HG02642 (cell line): Measurements from ENCODE around the gene ECHDC3.
"Not testable (repeated sequence)": the region's sequence is repeated elsewhere in the genome, so short reads cannot be mapped to it uniquely, and the experiment has no call there.

Experiments used
- ATAC-seq: cut with Tn5 transposase; IDR thresholded peaks from one replicate; pipeline ENCODE4 v1.9.1; 2021; ENCODE audit warnings: mild to moderate bottlenecking; ENCODE audit not compliant: unreplicated experiment, poor library complexity

ECHDC3 gene

GRCh38 chr10:11715815-11716494 lies 26.2 kb upstream of the ECHDC3 start:
- no peak for ATAC-seq

GRCh38 chr10:11716686-11717085 lies 25.5 kb upstream of the ECHDC3 start:
- no peak for ATAC-seq

DNA sequence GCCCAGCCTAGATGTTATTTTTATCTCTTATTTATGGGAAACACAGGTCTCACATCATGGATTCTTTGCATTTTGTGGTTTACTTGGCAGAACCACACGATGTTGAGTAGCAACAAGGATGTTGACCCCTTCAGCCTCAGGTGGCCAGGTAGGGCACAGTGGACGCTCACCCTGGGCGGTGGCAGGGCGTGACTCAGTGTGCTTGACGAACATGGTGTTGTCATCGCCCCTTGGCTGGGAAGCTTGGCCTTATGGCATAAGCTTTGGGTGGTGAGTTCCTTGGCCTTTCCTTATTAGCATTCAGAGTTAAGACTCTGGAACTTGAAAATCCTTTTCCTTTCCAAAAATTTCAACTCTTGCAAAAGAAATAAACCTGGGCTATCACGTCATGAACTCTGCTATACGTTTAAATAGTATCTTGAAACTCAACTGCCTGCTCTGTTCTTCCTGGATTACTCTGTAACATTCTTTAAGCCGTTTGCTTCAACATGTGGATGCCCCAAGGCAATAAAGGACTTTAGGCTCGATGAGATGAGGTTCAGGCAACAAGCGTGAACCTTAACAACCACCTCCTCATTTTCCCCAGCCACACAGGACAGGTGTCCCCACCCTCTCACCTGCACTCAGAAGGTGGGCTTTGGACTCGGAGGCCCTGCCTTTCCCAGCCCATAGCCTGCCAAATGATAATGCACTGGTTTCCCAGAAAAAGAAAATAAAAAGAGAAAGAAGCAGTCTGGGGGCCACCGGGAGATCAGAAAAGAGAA lies 22.5 kb upstream of the ECHDC3 start:
- no peak for ATAC-seq

DNA sequence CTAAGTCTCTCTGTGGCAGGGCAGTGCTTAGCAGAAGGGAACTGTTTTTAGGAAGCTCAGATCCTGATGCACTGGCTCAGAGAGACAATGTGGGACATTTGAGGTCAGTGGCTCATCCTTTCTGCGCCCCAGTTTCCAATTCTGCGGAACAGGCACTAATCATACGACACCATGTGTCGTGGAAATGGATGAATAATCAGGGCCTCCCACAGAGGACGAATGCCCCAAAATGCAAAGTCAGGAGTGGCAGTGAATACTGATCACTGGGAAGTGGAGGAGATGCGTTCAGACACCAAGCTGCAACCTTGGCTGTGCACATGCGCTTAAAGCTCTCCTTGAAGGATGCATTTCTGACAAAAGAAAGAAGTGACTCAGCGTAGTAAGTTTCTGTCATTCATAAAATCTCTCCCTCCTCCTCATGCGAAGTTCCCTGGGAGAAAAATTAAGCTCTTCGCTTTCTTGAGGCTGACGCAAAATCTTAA lies 21.9 kb upstream of the ECHDC3 start:
- no peak for ATAC-seq

- ATAC-seq = no peak
Measured at GRCh38 chr10:11721806-11722205, 20.4 kb upstream of the ECHDC3 start.

DNA sequence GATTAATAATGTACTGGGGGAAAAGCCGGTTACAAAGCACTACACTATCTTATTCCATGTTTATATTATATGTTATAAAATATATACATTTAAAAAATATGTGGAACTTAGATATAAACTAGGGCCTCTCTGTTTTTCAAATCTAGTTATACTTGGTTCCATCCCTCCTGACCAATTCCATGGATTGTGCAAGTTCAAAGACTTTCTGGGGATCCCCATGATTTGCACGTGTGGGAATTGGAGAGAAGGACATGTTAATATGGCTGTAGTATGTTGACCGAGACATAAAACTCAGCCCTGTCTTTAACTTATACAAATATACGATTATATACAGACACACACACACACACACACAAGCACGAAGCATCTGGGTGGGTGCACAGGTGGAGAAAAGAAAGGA lies 18.8 kb upstream of the ECHDC3 start:
- no peak for ATAC-seq

GRCh38 chr10:11724938-11725776 lies 17.0 kb upstream of the ECHDC3 start:
- ATAC-seq = no peak

- no peak for ATAC-seq
Measured at GRCh38 chr10:11725912-11726311, 16.3 kb upstream of the ECHDC3 start.

DNA sequence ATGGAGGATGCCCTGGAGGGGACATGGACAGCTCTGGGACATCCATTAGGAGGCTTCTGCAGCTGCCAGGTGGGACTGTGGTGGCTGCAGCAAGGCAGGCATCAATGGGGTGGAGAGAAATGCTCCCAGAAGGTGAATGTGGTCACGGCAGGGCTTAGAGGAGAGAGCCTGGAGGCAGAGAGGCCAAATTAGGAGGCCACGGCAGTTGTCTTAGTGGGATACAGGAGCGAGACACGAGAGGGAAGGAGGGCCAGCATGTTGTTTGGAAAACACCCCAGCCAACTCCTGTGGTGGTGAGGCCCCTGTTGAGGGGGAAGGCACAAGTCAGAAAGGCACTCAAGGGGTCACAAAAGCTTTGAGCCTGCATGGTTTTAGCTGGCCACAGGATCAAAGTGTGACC lies 14.6 kb upstream of the ECHDC3 start:
- ATAC-seq = no peak

GRCh38 chr10:11728353-11728752 lies 13.8 kb upstream of the ECHDC3 start:
- no peak for ATAC-seq

DNA sequence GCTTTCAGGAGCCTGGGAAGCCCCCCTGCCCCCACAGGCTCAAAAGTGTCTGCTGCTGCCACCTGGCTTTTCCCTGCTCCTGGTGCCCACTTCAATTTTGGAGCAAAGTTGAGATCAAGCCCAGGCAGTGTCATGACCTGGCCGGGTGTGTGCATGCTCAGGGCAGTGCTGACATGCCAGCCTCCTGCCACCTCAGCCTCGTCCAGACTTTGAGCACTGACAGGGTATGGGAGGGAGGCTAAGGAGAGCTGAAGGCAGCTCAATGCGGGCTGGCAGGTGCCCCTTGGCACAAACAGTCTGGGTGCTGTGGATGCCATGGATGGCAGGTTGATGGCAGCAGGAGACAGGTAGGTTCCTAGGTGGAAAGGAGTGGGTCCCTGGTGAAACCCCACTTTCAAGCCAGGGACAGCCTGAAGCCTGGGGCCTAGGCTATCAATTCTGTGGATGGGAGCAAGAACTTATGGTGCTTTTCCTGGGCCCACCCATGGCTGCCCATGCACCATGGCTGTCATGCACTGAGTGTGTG lies 12.3 kb upstream of the ECHDC3 start:
- ATAC-seq = no peak

GRCh38 chr10:11730779-11731178 lies 11.4 kb upstream of the ECHDC3 start:
- ATAC-seq = no peak

GRCh38 chr10:11736767-11737166 lies 5.4 kb upstream of the ECHDC3 start:
- not testable (repeated sequence) for ATAC-seq

DNA sequence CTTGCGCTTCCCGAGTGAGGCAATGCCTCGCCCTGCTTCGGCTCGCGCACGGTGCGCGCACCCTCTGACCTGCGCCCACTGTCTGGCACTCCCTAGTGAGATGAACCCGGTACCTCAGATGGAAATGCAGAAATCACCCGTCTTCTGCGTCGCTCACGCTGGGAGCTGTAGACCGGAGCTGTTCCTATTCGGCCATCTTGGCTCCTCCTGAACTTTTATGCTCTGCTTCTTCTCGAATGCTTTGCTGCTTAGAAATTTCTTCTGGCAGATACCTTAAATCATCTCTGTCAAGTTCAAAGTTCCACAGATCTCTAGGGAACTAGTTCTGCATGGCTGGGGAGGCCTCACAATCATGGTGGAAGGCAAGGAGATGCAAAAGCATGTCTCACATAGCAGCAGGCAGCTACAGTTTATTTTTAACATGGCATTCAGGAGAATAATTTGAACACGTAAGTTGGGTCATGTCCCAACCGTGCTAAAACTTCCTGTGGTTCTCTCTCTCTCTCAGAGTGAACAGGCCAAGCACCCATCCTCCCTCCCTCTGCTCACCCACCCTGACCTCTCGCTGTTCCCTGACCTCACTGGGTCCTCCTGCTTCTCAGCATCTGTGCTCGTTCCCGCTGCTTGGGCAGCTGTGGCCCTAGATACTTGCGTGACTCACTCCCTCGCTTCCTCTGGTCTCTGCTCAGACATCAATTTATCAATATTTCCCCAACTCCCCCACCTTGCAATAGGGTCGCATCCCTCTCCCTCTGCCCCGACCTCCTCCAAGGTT lies 4.7 kb upstream of the ECHDC3 start:
- not testable (repeated sequence) for ATAC-seq

DNA sequence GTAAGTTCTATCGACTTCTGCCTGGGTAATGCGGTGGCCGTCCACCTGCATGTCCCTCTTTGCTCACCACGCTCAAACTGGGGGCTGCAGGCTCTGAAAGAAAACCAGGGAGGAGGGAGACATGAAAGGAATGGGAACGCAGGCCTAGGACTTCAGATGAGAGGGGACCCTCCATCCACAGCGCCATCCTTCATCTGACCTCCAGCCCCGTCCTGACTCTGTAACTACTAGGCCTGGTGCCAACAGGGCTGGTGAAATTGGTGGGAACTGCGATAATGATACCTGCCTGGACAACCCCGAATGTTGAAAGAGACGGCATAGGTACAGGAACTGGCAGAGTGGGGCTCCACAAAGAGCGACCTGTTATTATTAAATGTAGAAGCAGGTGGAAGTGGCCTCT lies 1.3 kb upstream of the ECHDC3 start:
- no peak for ATAC-seq

- ATAC-seq = no peak
Measured at GRCh38 chr10:11741608-11742007, 574 bp upstream of the ECHDC3 start.

DNA sequence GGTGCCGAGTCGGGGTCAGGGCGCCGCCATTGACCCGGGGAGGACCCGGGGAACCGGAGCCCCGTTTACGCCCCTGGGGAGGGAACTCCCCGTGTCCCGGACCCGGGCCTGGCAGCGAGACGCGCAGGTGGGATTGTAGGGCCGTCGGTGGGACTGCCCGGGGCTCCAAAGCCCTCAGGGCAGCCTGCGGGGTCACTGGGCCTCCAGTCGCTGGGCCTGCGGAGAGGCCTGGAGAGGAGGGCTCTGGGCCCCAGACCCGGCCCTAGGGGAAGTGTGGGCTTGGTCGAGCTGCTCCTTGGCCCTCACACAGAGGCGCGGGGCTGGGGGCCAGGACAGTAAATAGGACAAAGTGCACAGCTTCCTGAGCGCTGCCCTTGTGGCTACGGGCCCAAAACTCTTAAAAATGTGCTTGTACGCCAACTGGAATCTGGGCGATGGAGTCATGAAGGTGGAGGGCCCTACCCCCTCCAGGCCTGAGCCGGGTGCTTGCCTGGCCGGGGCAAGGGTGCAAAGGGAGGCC lies 657 bp downstream of the ECHDC3 start:
- ATAC-seq = peak; percentile 19

- ATAC-seq = no peak
Measured at GRCh38 chr10:11743461-11744338, 1.5 kb downstream of the ECHDC3 start.

DNA sequence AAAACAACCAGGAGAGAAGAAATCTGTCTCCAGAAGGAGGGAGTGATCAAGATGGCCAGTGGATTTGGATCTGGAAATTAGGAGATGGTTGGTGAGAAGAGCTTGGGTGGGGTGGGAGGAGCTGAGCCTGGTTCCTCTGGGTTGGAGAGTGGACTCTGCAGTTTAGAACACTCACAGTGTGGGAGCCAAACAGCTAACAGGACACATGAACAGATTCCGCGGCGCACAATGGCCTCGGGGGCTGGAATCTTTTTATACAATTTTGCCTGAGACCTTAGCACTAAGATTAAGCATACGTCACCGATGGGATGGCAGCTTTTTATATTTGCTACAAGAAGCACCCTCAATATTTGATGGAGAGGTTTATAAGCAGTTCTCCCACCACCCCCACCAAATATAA lies 2.9 kb downstream of the ECHDC3 start:
- ATAC-seq = no peak
